A673 (cell line): ENCODE data around the gene MYO18B.

Source experiments
- CTCF ChIP-seq: fragments of 300-800, 200-600 bp; sonication (generic); conservative IDR thresholded peaks from 2 replicates; pipeline ENCODE4 v1.5.1; 2017; ENCODE audit warnings: low read depth, mild to moderate bottlenecking, antibody characterized with exemption, low read length, moderate library complexity, mixed read lengths
- EZH2 ChIP-seq: fragments of 200-600 bp; sonication (generic); IDR thresholded peaks from 2 replicates; pipeline ENCODE4 v1.6.1; 2017; ENCODE audit warnings: borderline replicate concordance, low read depth, mild to moderate bottlenecking, mixed read lengths, antibody characterized with exemption, low read length; ENCODE audit not compliant: poor library complexity, severe bottlenecking

- TF ChIP-seq EZH2 (no peak), CTCF (no peak)
These were observed 9.2 kb downstream of the MYO18B start for GRCh38 chr22:25751174-25751581.
